ENCODE results near the gene MYPN.

The MYPN gene

DNA sequence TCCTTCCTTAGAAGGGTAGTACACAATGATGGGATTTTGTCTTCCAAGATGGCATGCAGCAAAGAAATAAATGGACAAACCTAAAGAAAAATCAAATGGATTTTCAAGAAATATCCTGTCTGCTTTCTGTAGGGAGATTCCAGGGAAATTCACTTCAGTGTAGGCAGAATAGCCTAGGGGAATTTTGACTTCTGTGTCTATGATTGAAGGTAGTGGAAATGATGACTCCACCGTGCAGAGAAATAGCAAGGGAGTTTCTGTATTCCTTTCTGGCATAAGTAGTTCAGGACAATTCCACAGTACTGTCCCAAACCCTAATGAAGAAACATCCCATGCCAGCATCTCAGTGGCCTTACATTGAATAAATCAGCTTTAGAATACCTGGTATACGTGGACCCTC is 113.1 kb downstream of the MYPN start:
- no peaks in the 10 kb centered on the region for H4K20me1 ChIP-seq (ENCODE audit: insufficient read depth, low read length)
- H3K27ac ChIP-seq (ENCODE audit: low read depth, low read length, poor library complexity, severe bottlenecking), result peak overlapping the region; percentile 11
- H3K79me2 ChIP-seq (ENCODE audit: insufficient read depth, low read length), result no peaks in the 10 kb centered on the region
- no peak overlapping the region for H3K9ac ChIP-seq (ENCODE audit: low read length)
- TF ChIP-seq, protein P1, sequence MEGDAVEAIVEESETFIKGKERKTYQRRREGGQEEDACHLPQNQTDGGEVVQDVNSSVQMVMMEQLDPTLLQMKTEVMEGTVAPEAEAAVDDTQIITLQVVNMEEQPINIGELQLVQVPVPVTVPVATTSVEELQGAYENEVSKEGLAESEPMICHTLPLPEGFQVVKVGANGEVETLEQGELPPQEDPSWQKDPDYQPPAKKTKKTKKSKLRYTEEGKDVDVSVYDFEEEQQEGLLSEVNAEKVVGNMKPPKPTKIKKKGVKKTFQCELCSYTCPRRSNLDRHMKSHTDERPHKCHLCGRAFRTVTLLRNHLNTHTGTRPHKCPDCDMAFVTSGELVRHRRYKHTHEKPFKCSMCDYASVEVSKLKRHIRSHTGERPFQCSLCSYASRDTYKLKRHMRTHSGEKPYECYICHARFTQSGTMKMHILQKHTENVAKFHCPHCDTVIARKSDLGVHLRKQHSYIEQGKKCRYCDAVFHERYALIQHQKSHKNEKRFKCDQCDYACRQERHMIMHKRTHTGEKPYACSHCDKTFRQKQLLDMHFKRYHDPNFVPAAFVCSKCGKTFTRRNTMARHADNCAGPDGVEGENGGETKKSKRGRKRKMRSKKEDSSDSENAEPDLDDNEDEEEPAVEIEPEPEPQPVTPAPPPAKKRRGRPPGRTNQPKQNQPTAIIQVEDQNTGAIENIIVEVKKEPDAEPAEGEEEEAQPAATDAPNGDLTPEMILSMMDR (IDR thresholded peaks at IDR 0.05; ENCODE audit: low read length), result no peak
- TF ChIP-seq EZH2 (IDR thresholded peaks at IDR 0.05; ENCODE audit: borderline replicate concordance, low read length), result no peak
- no peak overlapping the region for H3K4me3 ChIP-seq (ENCODE audit: low read depth, low read length, poor library complexity, severe bottlenecking)
- H3K27me3 ChIP-seq (ENCODE audit: insufficient read depth, low read length), result no peaks in the 10 kb centered on the region
- no peaks in the 10 kb centered on the region for H3K9me2 ChIP-seq (ENCODE audit: low read depth, low read length)
- H3K4me1 ChIP-seq (ENCODE audit: insufficient read depth, low read length, severe bottlenecking), result peaks cover 20% of the 10 kb centered on the region
- no peaks in the 10 kb centered on the region for H3K36me3 ChIP-seq (ENCODE audit: insufficient read depth, low read length)
- H2AFZ ChIP-seq (ENCODE audit: low read length), result no peak overlapping the region
- no peaks in the 10 kb centered on the region for H3K9me3 ChIP-seq (ENCODE audit: low read length)
- H3F3A ChIP-seq (ENCODE audit: insufficient read depth, low read length), result no peaks in the 10 kb centered on the region
- H3K4me2 ChIP-seq (ENCODE audit: low read length), result no peak overlapping the region

DNA sequence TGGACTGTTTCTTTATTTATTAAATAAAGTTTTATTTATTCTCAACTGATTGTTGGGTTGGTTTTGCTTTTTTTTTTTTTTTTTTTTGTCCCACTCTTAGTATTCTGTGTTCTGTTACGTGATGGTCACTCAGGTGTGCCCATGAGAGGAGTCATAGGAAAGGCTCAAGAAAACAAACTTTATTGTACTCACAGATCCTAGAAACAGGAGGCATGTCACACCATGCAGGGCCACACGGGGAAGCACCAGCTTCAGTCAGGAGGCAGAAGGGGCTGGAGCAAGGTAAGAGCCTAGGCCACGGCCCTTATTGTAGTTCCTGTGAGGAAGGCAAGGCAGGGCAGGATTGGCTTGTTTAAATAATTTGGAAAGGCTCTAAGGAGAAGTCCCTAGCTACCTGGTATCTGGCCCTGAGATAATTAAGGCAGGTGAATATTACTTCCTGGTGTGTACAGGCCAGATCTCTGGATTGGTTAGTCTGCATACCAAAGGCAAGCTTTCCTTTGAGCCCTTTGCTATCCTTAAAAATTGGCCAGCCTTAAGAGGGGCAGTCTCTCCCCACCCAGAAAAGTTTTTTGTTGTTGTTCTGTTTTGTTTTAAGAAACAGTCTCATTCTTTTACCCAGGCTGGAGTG is 114.4 kb downstream of the MYPN start:
- TF ChIP-seq, protein P1 (IDR thresholded peaks at IDR 0.05; ENCODE audit: low read length), result peak; percentile 43
- TF ChIP-seq EZH2 (IDR thresholded peaks at IDR 0.05; ENCODE audit: borderline replicate concordance, low read length), result no peak
- H3K27ac ChIP-seq (ENCODE audit: low read depth, low read length, poor library complexity, severe bottlenecking), result peak overlapping the region; percentile 40
- no peaks in the 10 kb centered on the region for H3F3A ChIP-seq (ENCODE audit: insufficient read depth, low read length)
- H3K9ac ChIP-seq (ENCODE audit: low read length), result no peak overlapping the region
- no peaks in the 10 kb centered on the region for H3K79me2 ChIP-seq (ENCODE audit: insufficient read depth, low read length)
- H3K36me3 ChIP-seq (ENCODE audit: insufficient read depth, low read length), result no peaks in the 10 kb centered on the region
- H4K20me1 ChIP-seq (ENCODE audit: insufficient read depth, low read length), result no peaks in the 10 kb centered on the region
- no peaks in the 10 kb centered on the region for H3K9me2 ChIP-seq (ENCODE audit: low read depth, low read length)
- H2AFZ ChIP-seq (ENCODE audit: low read length), result 0 out of 2 replicates have a peak overlapping the region, but pooled peaks have one; percentile 62
- peaks cover 13% of the 10 kb centered on the region for H3K4me1 ChIP-seq (ENCODE audit: insufficient read depth, low read length, severe bottlenecking)
- H3K9me3 ChIP-seq (ENCODE audit: low read length), result no peaks in the 10 kb centered on the region
- no peak overlapping the region for H3K4me2 ChIP-seq (ENCODE audit: low read length)
- H3K4me3 ChIP-seq (ENCODE audit: low read depth, low read length, poor library complexity, severe bottlenecking), result no peak overlapping the region
- H3K27me3 ChIP-seq (ENCODE audit: insufficient read depth, low read length), result no peaks in the 10 kb centered on the region

DNA sequence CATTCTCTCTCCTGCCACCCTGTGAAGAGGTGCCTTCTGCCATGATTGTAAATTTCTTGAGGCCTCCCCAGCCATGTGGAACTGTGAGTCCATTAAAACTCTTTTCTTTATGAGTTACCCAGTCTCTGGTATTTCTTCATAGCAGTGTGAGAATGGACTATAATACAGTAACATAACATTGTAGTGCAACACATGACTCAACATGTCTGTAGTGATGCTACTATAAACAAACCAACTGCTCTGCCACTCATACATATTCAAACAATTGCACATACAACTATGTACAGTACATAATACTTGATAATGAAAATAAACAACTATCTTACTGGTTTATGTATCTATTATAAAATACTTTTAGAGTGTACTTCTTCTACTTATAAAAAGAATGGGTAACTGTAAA is 115.5 kb downstream of the MYPN start:
- H2AFZ ChIP-seq (ENCODE audit: low read length), result no peak overlapping the region
- no peak overlapping the region for H3K4me2 ChIP-seq (ENCODE audit: low read length)
- H4K20me1 ChIP-seq (ENCODE audit: insufficient read depth, low read length), result no peaks in the 10 kb centered on the region
- no peaks in the 10 kb centered on the region for H3K27me3 ChIP-seq (ENCODE audit: insufficient read depth, low read length)
- H3K9me2 ChIP-seq (ENCODE audit: low read depth, low read length), result no peaks in the 10 kb centered on the region
- H3K36me3 ChIP-seq (ENCODE audit: insufficient read depth, low read length), result no peaks in the 10 kb centered on the region
- H3K4me3 ChIP-seq (ENCODE audit: low read depth, low read length, poor library complexity, severe bottlenecking), result no peak overlapping the region
- peaks cover 18% of the 10 kb centered on the region for H3K4me1 ChIP-seq (ENCODE audit: insufficient read depth, low read length, severe bottlenecking)
- H3K79me2 ChIP-seq (ENCODE audit: insufficient read depth, low read length), result no peaks in the 10 kb centered on the region
- no peak overlapping the region for H3K9ac ChIP-seq (ENCODE audit: low read length)
- H3F3A ChIP-seq (ENCODE audit: insufficient read depth, low read length), result no peaks in the 10 kb centered on the region
- no peak for TF ChIP-seq EZH2 (IDR thresholded peaks at IDR 0.05; ENCODE audit: borderline replicate concordance, low read length)
- TF ChIP-seq, protein P1 (IDR thresholded peaks at IDR 0.05; ENCODE audit: low read length), result no peak
- no peaks in the 10 kb centered on the region for H3K9me3 ChIP-seq (ENCODE audit: low read length)
- H3K27ac ChIP-seq (ENCODE audit: low read depth, low read length, poor library complexity, severe bottlenecking), result no peak overlapping the region

All from OCI-LY1 (cell line).